GM18498 (cell line): ENCODE results near the gene HSPA12A.

Source experiments
- ATAC-seq: cut with Tn5 transposase; IDR thresholded peaks from one replicate; pipeline ENCODE4 v1.9.1; 2021; ENCODE audit warnings: mild to moderate bottlenecking, moderate library complexity; ENCODE audit not compliant: unreplicated experiment

The HSPA12A gene

GRCh38 chr10:116771101-116771958 is 29.0 kb upstream of the HSPA12A start:
- ATAC-seq, result no peak

- ATAC-seq, result no peak
Observed at GRCh38 chr10:116770281-116770680, 27.9 kb upstream of the HSPA12A start.

GRCh38 chr10:116769791-116770190 is 27.4 kb upstream of the HSPA12A start:
- no peak for ATAC-seq

- ATAC-seq, result no peak
Observed at GRCh38 chr10:116769368-116769767, 27.0 kb upstream of the HSPA12A start.

GRCh38 chr10:116768786-116769185 is 26.4 kb upstream of the HSPA12A start:
- ATAC-seq, result no peak

- no peak for ATAC-seq
Observed at GRCh38 chr10:116766837-116767634, 24.7 kb upstream of the HSPA12A start.

- ATAC-seq, result no peak
Observed at GRCh38 chr10:116766241-116766827, 24.0 kb upstream of the HSPA12A start.

- ATAC-seq, result no peak
Observed at GRCh38 chr10:116765648-116766081, 23.3 kb upstream of the HSPA12A start.

GRCh38 chr10:116764979-116765378 is 22.6 kb upstream of the HSPA12A start:
- ATAC-seq, result no peak

- ATAC-seq, result no peak
Observed at GRCh38 chr10:116763440-116763839, 21.1 kb upstream of the HSPA12A start.

GRCh38 chr10:116761883-116762282 is 19.5 kb upstream of the HSPA12A start:
- ATAC-seq, result no peak

- ATAC-seq, result no peak
Observed at GRCh38 chr10:116760919-116761318, 18.6 kb upstream of the HSPA12A start.

GRCh38 chr10:116757246-116757645 is 14.9 kb upstream of the HSPA12A start:
- no peak for ATAC-seq

- ATAC-seq, result no peak
Observed at GRCh38 chr10:116756277-116756676, 13.9 kb upstream of the HSPA12A start.

- ATAC-seq, result no peak
Observed at GRCh38 chr10:116753759-116754158, 11.4 kb upstream of the HSPA12A start.

- no peak for ATAC-seq
Observed at GRCh38 chr10:116752969-116753665, 10.8 kb upstream of the HSPA12A start.

GRCh38 chr10:116752563-116752962 is 10.2 kb upstream of the HSPA12A start:
- no peak for ATAC-seq

- ATAC-seq, result no peak
Observed at GRCh38 chr10:116748471-116748870, 6.1 kb upstream of the HSPA12A start.

- no peak for ATAC-seq
Observed at GRCh38 chr10:116748041-116748440, 5.7 kb upstream of the HSPA12A start.

GRCh38 chr10:116747325-116747724 is 5.0 kb upstream of the HSPA12A start:
- ATAC-seq, result no peak

- no peak for ATAC-seq
Observed at GRCh38 chr10:116744885-116745284, 2.5 kb upstream of the HSPA12A start.
